CD4-positive, alpha-beta T cell (primary cell): ENCODE data around the gene SLC24A3. TPM values are rescaled to one million over a fixed set of nuclear protein-coding genes. Genes with fewer than 3 reads are reported as not detected.

Source experiments
- ATAC-seq: fragments of 200-7000 bp; cut with Tn5 transposase; one replicate; pipeline ENCODE4 v1.10.0; 2022; ENCODE audit warnings: mild to moderate bottlenecking; ENCODE audit not compliant: poor library complexity
- CTCF ChIA-PET: fragments of 350-600 bp; sonication (Branson Sonifier 250); formaldehyde crosslinking; loops from one replicate; lab custom pipeline; 2021; ENCODE audit warnings: antibody characterized with exemption, inconsistent platforms; lab: Charles Lee
- POLR2A ChIA-PET: fragments of 350-600 bp; sonication (Branson Sonifier 250); formaldehyde crosslinking; loops from one replicate; lab custom pipeline; 2021; ENCODE audit warnings: antibody characterized with exemption, inconsistent platforms; lab: Charles Lee
- DNase-seq, 14 experiments: peaks; one replicate each; pipeline ENCODE4 v3.0.0-alpha.2; 2013 to 2020; ENCODE audit warnings: mixed read lengths in 2 of 14
- H3K27ac ChIP-seq, 2 donors: one replicate each; pipeline versions ENCODE4 v1.5.1 to v1.7.0; 2013; ENCODE audit warnings: low read length in 2 of 2, low read depth in 1 of 2, mild to moderate bottlenecking in 1 of 2
- H3K27me3 ChIP-seq, 2 experiments: 1 replicate in 1 of 2; 2 replicates in 1 of 2; pipeline versions ENCODE4 v1.6.1 to v1.7.0; 2013; ENCODE audit warnings: low read length in 2 of 2, control low read depth in 1 of 2, mild to moderate bottlenecking in 1 of 2, moderate library complexity in 1 of 2; ENCODE audit not compliant: insufficient read depth in 2 of 2, control insufficient read depth in 1 of 2
- H3K36me3 ChIP-seq: one replicate; pipeline ENCODE4 v1.6.1; 2013; ENCODE audit warnings: low read length, control low read depth; ENCODE audit not compliant: insufficient read depth
- H3K4me1 ChIP-seq: one replicate; pipeline ENCODE4 v1.6.1; 2013; ENCODE audit warnings: low read length, control low read depth; ENCODE audit not compliant: insufficient read depth
- H3K4me3 ChIP-seq: one replicate; pipeline ENCODE4 v1.5.1; 2013; ENCODE audit warnings: mild to moderate bottlenecking, low read length, moderate library complexity
- H3K9me3 ChIP-seq, 2 experiments: 1 replicate in 1 of 2; 2 replicates in 1 of 2; pipeline versions ENCODE4 v1.6.1 to v1.7.0; 2013; ENCODE audit warnings: low read length in 2 of 2, mild to moderate bottlenecking in 2 of 2, control low read depth in 1 of 2, moderate library complexity in 1 of 2; ENCODE audit not compliant: control insufficient read depth in 1 of 2, insufficient read depth in 1 of 2
- H3K27ac Mint-ChIP-seq: one replicate; pipeline ENCODE4 v1.8.0; 2020; ENCODE audit warnings: mixed read lengths
- H3K27me3 Mint-ChIP-seq: one replicate; pipeline ENCODE4 v1.8.0; 2021; ENCODE audit warnings: mixed read lengths
- H3K36me3 Mint-ChIP-seq: one replicate; pipeline ENCODE4 v1.8.0; 2021; ENCODE audit warnings: low read depth, mixed read lengths
- H3K4me1 Mint-ChIP-seq: one replicate; pipeline ENCODE4 v1.8.0; 2021; ENCODE audit warnings: low read depth, mixed read lengths
- H3K4me3 Mint-ChIP-seq: one replicate; pipeline ENCODE4 v1.8.0; 2020; ENCODE audit warnings: mild to moderate bottlenecking, mixed read lengths
- H3K9me3 Mint-ChIP-seq: one replicate; pipeline ENCODE4 v1.8.0; 2020; ENCODE audit warnings: mixed read lengths
- CTCF ChIP-seq: fragments of 200-600 bp; IDR thresholded peaks from one replicate; pipeline ENCODE4 v1.8.0; 2022; ENCODE audit warnings: antibody characterized with exemption, mild to moderate bottlenecking
- intact Hi-C, 2 experiments: fragments of 100-400 bp; cut with DNase I in 1 of 2; cut with micrococcal nuclease in 1 of 2; formaldehyde crosslinking; loops; one replicate each; pipeline versions ENCODE4 v1.15.1 to v1.9.0; 2023 to 2025; cut with DNase I, micrococcal nuclease
- total RNA-seq, 174 experiments: library from RNA in 2 of 174; stranded (reverse) in 2 of 174; gene quantifications; one replicate each; pipeline ENCODE4 v1.2.3 and lab custom pipeline; 2021 to 2026

The SLC24A3 gene
- total RNA-seq, 2 experiments from 2014 or later: not detected

GRCh38 chr20:19552221-19553180 lies 340.1 kb downstream of the SLC24A3 start:
- ATAC-seq (no peak), DNase-seq (no peak)
- POLR2A ChIA-PET: no interaction called here
- no peaks in the 10 kb centered on the region for H3K27me3 ChIP-seq
- Mint-ChIP-seq H3K27ac (no peak overlapping the region), H3K9me3 (no peaks in the 10 kb centered on the region), H3K36me3 (no peaks in the 10 kb centered on the region), H3K27me3 (no peaks in the 10 kb centered on the region), H3K4me1 (no peaks in the 10 kb centered on the region), H3K4me3 (no peak overlapping the region)
- no peaks in the 10 kb centered on the region for H3K36me3 ChIP-seq
- H3K9me3 ChIP-seq: no peaks in the 10 kb centered on the region
- H3K4me3 ChIP-seq: no peak overlapping the region
- TF ChIP-seq CTCF: no peak
- CTCF ChIA-PET: no interaction called here
- H3K27ac ChIP-seq: no peak overlapping the region
- H3K4me1 ChIP-seq: no peaks in the 10 kb centered on the region
- intact Hi-C loops: no loop called here

- ChIA-PET CTCF (no interaction called here), POLR2A (no interaction called here)
- H3K27ac Mint-ChIP-seq: no peak overlapping the region
Observed at GRCh38 chr20:19554666-19555065, 342.2 kb downstream of the SLC24A3 start.

GRCh38 chr20:19555726-19556125 lies 343.3 kb downstream of the SLC24A3 start:
- Histone ChIP-seq H3K9me3 (no peaks in the 10 kb centered on the region), H3K4me3 (no peak overlapping the region), H3K27me3 (no peaks in the 10 kb centered on the region), H3K27ac (no peak overlapping the region), H3K4me1 (no peaks in the 10 kb centered on the region), H3K36me3 (no peaks in the 10 kb centered on the region)
- intact Hi-C loops: no loop called here
- POLR2A ChIA-PET: no interaction called here
- no peaks in the 10 kb centered on the region for H3K4me1 Mint-ChIP-seq
- no peak for DNase-seq
- no peaks in the 10 kb centered on the region for H3K9me3 Mint-ChIP-seq
- no peak overlapping the region for H3K4me3 Mint-ChIP-seq
- peaks cover 4% of the 10 kb centered on the region for H3K27me3 Mint-ChIP-seq
- ATAC-seq: no peak
- CTCF ChIA-PET: no interaction called here
- no peak for TF ChIP-seq CTCF
- no peaks in the 10 kb centered on the region for H3K36me3 Mint-ChIP-seq
- no peak overlapping the region for H3K27ac Mint-ChIP-seq

More at GRCh38 chr20:19554666-19555065, 342.2 kb downstream of the SLC24A3 start:
- no peak overlapping the region for H3K27ac ChIP-seq
- Mint-ChIP-seq H3K4me3 (no peak overlapping the region), H3K27me3 (peaks cover 4% of the 10 kb centered on the region), H3K4me1 (no peaks in the 10 kb centered on the region), H3K9me3 (no peaks in the 10 kb centered on the region), H3K36me3 (no peaks in the 10 kb centered on the region)
- no peak for TF ChIP-seq CTCF
- H3K27me3 ChIP-seq: no peaks in the 10 kb centered on the region
- ATAC-seq (no peak), DNase-seq (no peak)
- no peaks in the 10 kb centered on the region for H3K9me3 ChIP-seq
- intact Hi-C loops: no loop called here
- H3K36me3 ChIP-seq: no peaks in the 10 kb centered on the region
- H3K4me3 ChIP-seq: no peak overlapping the region
- H3K4me1 ChIP-seq: no peaks in the 10 kb centered on the region
